ENCODE data around the gene FAM199X.

Gene FAM199X

DNA sequence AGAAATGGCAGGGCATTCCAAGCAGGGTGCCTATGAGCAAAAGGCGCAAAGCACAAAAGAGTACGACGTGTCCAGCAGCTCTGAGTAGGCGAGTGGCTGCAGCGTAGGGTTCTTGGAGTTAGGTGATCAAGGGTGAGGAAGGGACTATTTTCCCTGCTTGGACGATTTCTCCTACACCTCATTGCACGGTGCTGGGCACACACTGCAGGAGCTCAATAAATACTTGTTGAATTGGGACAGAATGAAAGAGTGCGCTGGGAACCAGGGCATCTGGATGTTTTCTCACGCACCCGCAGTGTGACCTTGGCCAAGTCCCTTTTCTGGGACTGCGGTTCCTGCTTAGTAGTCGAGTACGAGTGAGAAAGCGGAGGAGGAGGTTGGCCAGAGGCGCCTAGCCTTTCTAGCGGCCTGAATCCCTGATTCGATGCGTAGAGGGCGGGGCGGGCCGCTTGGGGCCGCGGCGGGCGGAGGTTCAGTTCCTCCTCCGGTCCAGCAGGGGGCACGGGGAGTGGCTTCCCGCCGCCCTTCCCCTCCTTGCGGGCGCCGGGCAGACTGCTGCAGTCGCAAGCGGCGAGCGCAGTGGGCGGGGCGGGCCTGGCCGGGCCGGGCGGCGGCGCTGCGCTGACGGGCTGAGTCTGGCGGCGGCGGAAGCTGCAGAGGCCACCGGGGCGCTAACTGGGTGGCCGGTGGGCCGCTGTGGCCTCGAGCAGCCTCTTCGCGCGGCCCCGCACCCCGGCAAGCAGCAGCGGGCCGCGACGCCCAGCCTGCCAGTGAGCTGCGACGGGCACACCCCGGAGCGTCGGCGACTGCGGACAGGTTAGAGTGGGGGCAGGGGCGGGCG, at the start of gene FAM199X:
Gene FAM199X, plus strand, starts transcription at position 560 of the 841 bp plus-strand sequence. CDS start 333 bp downstream, outside the sequence.
- DNase-seq (ENCODE audit: low read depth) = peak; percentile 87

DNA sequence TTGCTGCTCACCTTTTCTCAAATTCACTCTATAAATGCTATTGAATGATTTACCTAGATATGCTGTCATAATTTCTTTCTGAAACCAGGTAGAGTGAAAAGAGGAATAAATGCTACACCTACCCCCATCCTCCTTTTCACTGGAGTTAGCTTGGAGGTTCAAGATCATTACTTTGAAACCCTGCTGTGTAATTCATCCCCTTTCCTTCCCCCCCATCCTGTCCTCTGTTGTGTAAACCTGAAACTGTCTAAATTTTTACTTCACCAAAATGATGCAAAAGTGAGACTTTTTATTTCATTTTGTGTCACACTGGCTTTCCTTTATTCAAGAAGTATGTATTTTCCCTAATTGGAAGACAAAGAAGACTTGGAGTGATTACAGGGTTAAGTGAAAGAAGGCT, 48.5 kb upstream of the FAM199X start:
- DNase-seq (ENCODE audit: low read depth) = no peak

DNA sequence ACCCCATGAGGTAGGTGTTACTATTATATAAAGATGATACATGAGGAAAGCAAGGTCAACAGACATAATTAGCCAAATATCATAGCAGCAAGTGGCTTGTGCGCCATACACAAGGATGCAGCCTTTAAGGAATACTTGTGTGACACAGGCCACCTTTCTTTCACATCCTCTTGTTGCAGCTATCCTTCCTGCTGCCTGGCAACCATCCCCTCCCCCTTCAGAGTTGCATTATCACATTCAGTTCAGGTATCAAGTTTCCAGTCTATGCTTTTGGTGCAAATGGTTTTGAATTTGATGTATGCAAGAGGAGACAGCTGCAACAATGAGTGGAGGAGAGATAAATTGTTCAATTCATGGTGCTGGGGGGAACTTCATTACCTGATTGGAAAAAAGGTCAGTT, 47.5 kb upstream of the FAM199X start:
- no peak for DNase-seq (ENCODE audit: low read depth)

DNA sequence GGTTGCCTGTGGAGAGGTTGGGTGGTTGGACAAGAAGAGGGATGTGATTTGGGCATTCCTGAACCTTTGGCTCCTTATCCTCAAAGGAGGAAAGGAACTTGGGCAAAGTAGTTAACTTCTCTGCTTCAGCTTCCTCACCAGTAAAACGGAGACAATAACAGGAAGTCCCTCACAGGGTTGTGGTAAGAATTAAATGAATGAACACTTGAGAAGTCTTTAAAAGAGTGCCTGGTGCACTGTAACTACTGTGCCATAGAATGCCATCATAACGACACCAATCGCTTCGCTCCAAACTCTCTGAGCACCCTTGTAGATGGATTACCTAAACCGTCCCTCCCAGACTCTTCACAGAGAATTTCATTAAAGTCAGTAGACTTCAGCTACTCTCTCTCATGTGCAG, 43.4 kb upstream of the FAM199X start:
- DNase-seq (ENCODE audit: low read depth) = no peak

DNA sequence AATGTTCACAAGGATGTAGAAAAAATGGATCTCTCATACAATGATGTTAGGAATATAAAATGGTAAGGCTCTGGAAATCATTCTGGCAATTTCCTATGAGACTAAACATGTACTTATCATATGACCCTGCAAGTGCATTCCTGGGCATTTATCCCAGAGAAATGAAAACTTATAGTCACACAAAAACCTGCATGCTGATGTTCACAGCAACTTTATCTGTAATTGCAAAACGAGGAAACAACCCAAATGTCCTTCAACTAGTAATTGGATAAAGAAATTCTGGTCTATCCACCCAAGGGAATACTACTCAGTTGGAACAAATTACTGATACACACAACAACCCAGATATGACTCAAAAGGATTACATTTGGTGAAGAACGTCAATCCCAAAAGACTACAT, 39.4 kb upstream of the FAM199X start:
- DNase-seq (ENCODE audit: low read depth) = no peak

DNA sequence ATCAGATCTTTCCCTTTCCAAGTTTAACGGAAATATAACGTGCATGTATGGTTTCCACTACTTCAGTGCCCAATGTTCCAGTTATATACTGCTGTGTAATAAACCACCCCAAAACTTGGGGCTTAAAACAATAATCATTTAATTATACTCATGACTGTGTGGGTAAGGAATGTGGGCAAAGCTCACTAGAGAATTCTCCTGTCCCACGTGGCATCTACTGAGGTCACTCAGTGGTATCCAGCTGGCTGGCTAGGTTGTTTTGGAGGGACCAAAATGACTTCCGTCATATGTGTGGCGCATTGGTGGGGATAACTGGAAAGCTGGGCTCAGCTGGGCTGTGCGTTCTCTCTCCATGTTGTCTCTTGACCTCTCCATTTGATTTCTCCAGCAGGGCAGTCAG, 35.4 kb upstream of the FAM199X start:
- DNase-seq (ENCODE audit: low read depth) = peak; percentile 34

DNA sequence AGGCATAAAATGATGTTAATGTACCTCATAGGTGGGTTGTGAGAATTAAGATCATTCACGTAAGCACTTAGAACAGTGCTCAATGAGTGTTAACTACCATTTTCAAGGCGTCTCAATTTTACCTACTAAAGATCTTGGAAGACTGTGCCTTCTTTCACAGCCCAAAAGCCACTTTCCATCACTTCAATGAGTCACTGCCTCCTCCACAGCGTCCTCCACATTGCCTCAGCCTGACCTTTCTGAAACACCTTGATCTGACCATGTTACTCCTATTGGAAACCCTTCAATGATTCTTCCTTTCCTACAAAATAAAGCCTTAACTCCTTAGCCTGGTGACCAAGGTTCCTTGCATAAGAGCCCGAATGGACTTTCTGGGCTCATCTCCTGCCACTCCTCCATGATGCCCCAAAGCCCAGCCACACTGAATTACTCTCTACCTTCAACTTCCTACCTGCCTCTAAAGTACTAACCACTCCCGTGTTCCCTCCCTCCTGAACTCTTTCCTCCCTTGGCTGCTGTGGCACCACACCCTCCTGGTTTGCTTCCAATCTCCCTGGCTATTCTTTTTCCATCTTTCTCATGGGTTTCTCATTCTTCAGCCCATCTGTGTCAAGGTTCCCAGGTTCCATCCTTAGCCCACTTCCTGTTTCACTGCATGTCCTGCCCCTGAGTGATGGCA, 31.5 kb upstream of the FAM199X start:
- DNase-seq (ENCODE audit: low read depth) = no peak

DNA sequence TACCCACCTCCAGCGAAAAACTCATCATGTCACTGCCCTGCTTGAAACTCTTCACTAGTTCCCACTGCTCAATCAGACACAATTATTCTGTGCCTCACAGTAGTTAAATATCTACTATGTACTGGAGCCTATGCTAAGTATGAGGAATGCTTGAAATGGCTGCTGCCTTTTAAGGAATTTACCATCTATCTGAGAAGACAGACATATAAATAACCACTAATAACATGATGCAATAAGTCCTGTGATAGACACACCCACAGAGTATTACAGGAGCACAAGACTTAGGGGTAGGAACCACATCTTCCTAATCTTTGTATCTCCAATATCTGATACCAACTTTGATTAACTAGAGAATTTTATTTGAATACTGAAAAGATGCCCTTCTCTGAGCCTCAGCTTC, 30.6 kb upstream of the FAM199X start:
- DNase-seq (ENCODE audit: low read depth) = peak; percentile 57

DNA sequence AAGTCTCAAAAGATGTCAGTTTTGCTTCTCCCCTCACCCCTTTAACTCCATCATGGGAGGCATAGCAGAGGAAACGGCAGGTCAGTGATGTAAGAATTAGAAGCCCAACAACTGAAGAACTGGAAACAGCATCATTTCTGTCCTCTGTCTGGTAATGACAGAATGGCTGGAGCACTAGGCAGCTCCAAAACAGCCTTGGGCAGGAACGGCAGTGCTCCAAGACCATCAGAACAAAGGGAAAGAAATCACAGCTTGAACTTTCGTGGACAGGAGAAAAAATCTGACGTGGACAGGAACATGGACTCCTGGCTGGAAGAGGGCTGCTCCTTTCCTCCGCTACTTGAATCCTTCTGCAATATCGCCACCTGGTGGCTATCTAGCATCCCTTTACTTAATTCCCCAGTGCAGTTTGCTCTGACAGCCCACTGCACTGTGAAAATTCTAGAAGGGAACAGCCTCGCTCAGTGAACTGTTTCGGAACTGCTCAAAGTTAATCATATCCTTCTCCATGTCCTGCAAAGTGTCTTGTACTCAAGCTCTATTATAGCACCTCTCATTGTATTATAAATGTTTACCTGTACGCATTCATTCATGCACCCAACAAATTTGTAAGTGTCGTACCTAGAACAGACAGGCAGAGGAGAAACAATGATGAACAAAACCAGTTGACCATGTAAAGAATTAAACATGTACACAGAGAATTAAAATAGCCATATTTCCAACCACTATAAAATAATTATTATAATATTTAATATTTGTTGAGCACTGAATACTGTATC, 29.8 kb upstream of the FAM199X start:
- DNase-seq (ENCODE audit: low read depth) = peak; percentile 84

DNA sequence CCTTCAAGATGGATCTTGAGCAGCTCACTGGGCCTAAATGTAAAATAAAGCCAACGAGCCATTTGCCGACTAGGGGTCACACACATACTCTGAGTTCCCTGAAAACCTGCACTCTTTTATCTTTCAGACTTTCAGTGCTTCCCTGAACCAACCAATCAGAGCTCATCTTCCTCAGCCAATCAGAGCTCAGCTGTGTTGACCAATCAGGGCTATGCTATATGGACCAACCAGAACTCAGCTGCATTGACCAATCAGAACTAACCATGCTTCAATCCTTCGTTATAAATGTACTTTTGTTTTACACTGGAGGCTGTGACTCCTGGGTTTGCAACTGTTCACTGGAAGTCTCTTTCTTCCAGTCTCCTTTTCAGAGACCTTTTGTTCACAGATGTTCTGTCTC, 28.8 kb upstream of the FAM199X start:
- DNase-seq (ENCODE audit: low read depth) = peak; percentile 16

DNA sequence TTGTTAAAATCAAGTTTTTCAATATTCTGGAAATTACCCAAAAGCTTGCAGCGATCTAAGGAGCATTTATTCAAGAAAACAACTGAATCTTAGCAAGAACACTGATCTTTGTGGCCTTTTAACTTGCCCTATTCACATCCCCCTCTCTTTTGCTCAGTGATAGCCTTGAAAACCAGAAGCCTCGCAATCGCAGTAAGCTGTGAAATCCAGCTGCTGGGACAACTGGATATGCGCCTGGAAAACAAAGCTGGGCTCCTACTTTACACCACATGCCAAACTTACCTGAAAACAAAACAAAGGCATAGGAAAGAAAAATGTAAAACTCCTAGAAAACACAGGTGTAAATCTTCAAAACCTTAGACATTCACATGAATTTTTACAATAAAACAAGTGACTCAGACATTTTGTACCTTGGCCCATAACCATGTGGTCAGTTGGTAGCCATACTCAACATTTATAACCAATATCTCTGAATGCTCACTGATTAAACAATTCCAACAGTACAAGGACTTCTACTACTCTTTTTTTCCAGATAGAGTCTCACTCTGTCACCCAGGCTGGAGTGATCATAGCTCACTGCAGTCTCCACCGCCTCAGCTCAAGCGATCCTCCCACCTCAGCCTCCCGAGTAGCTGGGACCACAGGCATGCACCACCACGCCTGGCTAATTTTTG, 25.0 kb upstream of the FAM199X start:
- no peak for DNase-seq (ENCODE audit: low read depth)

DNA sequence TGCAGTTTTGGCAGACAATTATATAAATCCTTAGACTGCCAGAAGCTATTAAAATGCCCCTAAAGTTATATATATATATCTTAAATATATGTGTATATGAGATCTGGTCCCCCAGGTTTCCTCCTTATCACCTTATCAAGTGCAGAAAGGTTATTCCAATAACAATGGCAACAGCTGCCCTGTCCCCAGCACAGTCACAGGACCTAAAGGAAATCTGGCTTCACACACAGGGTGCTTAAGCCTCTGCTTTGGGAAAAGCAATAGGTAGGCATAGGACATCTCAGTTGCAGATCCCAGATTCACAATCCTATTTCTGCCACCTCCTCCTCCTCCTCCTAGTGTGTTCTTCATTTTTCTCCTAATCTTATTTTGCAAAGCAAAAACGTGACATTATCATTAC, 15.2 kb upstream of the FAM199X start:
- no peak for DNase-seq (ENCODE audit: low read depth)

DNA sequence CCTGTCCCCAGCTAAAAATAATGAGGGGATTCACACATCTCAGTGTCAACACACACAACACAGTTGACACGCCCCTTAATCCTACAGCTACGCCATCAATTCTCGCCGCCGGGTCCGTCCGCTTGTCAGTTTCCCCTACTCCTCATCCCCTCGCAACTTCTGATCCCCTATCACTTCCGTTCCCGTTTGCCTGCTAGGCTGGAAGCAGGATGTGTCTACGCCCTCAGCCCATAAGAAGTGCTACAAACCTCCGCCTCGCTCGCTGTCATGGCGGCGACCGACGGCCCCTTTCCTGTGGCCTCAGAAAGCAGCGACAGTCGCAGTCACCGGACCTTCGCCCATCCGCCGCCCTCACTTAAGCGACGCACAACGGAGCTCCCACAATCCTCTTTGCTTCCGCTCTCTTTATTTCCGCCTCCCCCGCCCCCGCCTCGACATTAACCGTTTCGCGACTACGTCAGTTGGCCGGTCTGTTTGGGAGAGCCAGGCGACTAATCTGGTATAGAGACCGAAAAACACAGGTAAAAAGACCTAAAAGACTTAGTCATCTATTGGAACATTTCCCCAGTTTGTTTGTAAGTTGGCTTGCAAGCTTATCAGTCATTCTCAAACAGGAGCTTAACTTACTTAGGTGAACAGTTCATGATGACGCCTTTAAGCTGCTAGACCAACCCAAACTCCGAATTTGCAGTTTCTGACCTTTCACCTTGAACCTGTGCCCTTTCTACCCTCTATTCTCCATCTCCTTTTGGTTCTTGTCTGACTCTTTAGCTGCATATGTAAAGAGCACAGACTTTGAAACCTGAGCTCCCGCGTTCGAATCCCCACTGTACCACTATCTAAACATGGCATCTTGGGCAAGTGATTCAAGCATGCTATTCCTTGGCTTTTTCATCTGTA, 9.4 kb upstream of the FAM199X start, which contains the start of gene SLC25A53:
Gene SLC25A53, minus strand, starts transcription at position 380 of the 900 bp plus-strand sequence. CDS start 51,752 bp downstream, outside the sequence.
- peak; percentile 84 for DNase-seq (ENCODE audit: low read depth)

DNA sequence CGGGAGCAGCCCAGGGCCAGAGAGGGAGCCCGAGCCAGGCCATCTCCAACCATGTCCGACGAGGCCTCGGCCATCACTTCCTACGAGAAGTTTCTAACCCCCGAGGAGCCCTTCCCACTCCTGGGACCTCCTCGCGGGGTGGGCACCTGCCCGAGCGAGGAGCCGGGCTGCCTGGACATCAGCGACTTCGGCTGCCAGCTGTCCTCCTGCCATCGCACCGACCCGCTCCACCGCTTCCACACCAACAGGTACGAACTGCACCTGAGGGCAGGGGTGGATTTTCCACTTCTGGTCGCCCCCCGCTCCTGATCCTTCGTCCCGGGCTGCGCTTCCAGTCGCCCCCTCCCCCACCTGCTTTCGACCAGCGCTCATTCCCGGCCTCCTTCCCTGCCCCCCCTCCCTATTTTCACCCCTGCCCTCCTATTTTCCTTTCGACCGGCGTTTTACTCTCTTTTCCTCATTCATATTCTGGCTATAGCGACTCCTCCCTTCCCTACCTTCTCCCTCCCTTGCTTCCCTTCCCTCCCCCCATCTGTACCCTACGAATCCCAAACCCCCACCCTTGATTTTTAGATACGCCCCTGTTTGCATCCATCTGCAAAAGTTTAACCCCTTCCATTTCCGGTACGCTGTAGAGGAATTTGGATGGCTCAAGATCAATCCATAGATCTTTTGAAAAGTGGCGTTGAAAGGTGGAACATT, 633 bp downstream of the FAM199X start:
- no peak for DNase-seq (ENCODE audit: low read depth)

DNA sequence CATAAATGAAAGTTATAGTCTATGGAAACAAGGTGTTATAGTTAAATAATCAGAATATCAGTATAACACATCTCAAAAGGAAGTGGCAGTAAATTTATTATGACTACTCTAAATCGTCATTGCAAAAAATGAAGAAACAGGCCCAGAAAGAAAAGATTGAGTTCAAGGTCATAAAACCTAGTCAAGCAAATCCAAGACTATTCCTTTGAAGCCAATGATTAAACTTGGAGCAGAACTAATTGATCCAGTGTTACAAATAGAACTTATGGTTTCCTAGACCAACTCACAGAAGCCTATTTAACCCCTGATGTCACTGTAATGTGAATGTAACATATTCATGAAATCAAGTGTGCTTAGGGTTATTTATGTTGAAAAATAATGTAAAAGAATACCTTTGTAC, 1.9 kb downstream of the FAM199X start:
- DNase-seq (ENCODE audit: low read depth) = no peak

DNA sequence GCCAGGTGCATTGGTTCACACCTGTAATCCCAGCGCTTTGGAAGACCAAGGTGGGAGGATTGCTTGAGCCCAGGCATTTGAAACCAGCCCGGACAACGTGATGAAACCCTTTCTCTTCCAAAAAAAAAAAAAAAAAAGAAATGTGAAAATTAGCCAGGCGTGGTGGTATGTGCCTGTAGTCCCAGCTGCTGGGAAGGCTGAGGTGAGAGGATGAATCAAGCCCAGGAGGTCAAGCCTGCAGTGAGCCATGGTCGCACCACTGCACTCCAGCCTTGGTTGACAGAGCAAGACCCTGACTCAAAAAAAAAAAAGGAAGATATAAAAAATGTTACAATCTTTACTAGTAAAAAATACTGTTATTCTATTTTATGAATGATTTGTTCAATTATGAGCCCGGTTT, 5.9 kb downstream of the FAM199X start:
- DNase-seq (ENCODE audit: low read depth) = no peak

DNA sequence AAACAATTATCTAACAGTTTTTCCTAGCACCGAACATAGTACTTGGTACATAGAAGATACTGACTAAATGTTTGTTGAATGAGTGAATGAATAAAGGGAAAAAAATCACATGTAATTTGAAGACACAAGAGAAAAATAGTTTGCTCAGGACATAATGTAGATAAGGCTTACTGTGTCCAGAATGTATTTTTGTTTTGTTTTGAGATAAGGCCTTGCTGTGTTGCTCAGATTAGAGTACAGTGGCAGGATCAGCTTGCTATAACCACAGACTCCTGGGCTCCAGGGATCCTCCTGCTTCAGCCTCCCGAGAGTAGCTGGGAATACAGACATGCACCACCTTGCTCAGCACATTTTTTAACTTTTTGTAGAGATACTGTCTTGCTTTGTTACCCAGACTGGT, 6.5 kb downstream of the FAM199X start:
- DNase-seq (ENCODE audit: low read depth) = no peak

DNA sequence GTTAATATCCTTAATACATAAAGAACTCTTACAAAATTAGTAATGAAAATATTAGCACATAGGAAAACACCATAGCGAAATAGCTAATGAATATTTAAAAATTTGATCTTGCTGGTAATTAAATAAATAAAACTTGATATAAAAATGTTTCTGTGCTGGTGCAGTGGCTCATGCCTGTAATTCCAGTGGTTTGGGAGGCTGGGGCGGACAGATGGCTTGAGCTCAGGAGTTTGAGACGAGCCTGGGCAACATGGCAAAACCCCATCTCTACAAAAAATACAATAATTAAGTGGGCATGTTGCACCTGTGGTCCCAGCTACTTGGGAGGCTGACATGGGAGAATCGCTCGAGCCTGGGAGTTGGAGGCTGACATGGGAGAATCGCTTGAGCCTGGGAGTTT, 7.6 kb downstream of the FAM199X start:
- DNase-seq (ENCODE audit: low read depth) = no peak

DNA sequence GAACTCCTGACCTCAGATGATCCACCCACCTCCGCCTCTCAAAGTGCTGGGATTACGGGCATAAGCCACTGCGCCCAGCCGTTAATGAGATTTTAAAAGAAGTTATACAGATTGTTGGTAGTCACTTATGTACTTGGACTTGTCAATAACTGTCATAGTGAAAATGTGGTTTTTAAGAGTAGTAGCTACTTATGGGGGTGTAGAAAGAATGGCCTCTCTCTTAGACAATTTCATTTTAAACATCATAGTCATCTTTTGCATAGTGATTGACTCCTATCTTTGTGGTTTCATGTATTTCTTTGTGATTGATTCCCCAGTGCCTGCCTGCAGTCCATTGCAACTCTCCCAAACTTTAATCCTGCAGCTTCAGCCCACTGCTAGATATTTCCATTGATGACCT, 17.4 kb downstream of the FAM199X start:
- DNase-seq (ENCODE audit: low read depth) = no peak

DNA sequence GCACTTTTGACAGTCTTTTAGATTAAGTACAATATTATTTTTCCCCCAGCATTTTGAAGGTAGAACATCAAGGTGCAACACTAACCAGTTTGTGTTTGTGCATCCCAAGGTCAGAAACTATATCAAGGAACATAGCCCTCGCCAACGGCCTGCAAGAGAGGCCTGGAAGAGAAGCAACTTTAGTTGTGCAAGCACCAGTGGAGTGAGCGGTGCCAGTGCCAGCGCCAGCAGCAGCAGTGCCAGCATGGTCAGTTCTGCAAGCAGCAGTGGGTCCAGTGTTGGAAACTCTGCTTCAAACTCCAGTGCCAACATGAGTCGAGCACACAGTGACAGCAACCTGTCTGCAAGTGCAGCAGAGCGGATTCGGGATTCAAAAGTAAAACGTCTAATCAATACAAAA, 21.7 kb downstream of the FAM199X start:
- DNase-seq (ENCODE audit: low read depth) = no peak
